ENCODE results near the gene OMA1.

DNA sequence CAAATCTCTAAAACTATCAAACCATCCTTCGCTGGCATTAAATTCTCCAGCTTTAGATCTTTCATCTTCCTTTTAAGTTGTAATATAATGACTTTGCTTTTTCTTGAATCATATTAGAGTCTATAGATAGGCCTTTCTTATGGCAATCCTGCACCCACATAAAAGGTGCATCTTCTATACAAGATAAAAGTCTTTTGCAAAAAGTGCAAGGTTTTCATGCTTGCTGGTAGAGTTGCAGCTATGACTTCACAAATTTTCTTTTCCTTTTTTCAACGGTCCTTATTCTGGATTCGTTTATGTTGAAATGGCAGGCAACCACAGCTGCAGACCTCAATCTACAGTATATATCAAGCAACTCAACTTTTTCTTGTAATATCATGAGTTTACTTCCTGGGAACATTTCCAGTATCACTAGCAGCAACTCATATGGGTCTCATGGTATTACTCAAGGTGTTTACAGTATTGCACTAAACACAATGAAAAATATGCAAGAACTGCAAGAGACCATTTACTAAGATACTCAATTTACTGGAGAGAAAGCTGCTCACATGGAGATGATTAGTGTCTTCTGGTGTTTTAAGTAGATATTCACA lies 22.1 kb downstream of the OMA1 start:
- TF ChIP-seq POLR2AphosphoS5 (IDR thresholded peaks at IDR 0.05; ENCODE audit: low read depth, low read length) (no peak), POLR2A (IDR thresholded peaks at IDR 0.05; ENCODE audit: low read depth, low read length) (no peak), TAF1 (IDR thresholded peaks at IDR 0.05; ENCODE audit: borderline replicate concordance, low read depth, low read length) (no peak)
